Fibroblast of skin of left biceps (primary cell): ENCODE results near the gene RAB38.
A peak's percentile ranks its signal among the peaks of the same experiment; 100 is the strongest.

Source experiments
- DNase-seq, 2 experiments: peaks; one replicate each; pipeline ENCODE4 v3.0.0-alpha.2; 2013; ENCODE audit warnings: low read depth in 2 of 2

RAB38 gene

DNA sequence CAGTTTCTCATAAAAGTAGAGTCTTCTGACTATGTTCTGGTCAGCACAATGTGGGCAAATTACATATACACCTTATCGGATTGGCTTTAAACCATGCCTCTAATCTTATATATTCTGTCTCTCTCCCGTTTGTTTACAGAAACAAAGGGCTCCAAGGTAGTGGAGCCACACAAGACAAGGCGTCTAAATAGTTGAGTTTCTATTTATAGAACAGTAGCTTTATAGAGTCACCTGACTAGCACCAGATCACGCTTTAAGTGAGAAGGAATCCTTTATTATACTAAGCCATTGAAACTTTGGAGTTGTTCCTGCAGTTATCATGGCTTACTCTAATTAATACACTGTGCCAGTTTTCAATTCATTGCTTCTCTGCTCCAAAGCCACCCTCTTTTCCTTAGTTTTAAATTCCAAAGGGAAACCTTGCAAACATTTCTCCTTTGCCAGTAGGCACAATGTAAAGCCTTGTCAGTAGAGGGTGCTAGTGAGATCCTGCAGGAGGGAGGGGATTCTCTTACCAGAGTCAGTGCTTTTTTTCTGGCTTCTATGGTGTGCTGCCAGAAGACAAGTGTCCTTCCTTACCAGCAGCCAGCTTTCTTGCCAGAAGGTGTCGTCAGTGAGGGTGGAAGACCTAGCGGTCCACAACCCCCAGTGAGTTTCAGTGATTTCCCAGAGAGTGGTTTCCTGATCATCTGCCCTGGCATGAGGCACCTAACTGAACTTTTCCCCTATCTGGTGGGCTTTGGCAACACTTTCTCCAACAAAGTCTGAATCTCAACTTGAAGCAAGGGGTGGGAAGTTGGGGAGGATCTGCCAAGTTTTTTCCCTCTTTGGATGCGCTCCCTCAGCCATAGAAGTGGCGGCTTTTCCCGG lies 71.7 kb downstream of the RAB38 start:
- DNase-seq = peak in 1 of 2 experiments; percentile 1

DNA sequence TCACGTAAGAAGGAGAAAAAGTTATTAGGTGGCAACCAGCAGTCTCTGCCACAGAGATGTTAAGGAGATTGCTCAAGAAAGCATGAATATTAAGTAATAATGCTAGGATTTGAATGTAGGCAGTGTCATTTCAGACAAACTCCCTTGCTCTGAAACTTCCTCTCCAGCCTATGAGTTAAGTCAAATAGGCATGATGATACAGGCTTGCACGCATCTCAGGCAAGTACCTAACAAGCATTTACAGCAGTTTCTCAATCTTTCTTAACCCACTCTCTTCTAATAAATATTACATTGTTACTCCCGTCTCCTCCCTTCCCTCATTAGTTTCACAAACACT lies 72.7 kb downstream of the RAB38 start:
- no peak for DNase-seq

DNA sequence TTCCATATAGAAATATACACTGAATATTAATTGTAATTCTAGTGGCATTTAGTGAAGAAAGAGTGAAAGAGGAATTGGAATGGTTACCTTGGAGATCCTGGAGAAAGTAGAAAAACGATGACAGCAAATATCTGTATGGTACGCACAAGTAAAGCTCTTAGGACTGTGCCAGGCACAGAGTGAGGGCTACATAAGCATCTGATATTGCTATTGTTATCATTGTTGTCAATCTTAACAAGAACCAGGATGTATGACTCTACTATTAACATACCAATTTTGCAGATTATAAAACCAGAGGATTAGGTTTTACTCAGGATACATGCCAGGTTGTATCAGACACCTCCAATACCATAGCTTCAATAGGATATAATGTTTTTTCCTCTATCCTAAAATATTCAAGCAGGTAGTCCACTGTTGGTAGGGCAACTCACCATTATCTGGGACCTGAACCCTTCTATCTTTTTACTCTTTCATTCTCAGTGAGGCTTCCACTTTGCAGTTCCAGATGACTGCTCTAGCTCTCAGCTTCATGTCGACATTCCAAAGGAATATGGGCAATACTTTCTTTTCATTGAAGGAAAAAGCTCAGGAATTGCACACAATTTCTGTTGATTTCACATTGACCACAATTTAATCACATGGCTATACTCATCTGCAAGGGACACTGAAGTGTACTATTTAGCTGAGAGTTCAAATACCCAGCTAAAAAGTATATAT lies 73.2 kb downstream of the RAB38 start:
- DNase-seq = no peak

DNA sequence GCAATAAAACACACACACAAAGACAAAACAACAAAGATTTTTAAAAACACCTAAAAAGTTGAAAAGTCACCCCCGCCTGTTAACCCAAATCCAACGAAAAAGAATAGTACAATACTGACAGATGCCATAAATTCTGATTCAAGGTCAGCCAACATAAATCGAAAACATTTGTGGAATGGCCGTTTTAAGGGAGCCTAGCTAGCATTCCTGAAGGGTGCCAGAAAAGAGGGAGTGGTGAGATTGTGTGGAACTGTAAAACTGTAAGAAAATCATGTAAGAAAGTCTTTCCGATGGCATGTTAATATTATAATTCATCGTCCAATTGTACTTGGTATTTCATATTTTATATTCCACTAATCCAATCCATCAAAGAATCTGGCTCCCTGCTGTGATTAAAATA lies 75.1 kb downstream of the RAB38 start:
- peak in 1 of 2 experiments; percentile 4 for DNase-seq

DNA sequence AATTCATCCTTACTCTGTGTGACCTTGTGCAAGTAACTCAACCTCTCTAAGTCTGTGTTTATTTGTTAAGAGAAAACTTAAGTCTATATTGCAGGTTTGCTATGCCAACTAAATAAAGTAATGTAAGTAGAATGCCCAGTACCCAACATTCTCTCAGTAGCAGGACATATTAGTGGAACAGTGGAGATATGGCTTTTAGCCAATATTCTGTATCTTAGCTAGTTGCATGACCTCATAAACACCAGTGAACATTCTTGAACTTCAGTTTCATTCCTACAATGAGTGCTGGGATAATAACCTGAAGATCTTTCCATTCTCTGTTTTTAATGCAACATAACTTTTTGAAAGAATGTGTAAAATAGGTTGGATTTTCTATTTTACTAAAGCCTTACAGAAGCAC lies 77.0 kb downstream of the RAB38 start:
- no peak for DNase-seq

DNA sequence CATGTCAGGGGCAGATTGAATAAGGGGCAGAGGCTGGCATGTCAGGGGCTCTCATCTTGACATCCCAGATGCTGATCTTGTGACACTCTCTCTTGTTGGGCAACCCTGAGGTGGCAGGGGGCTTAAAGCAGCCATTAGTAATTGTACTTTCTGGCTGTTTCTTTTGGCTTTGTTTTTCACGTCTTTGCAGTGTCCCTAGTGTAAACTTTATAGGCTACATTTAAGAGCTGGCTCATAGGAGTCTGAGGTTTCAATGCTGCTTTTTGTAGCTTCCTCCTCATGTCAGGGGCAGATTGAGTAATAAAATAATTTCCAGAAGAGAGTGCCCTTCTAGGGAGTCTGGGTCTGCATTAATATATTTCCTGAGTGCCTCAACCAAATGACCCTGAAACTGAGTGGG lies 86.1 kb downstream of the RAB38 start:
- no peak for DNase-seq

DNA sequence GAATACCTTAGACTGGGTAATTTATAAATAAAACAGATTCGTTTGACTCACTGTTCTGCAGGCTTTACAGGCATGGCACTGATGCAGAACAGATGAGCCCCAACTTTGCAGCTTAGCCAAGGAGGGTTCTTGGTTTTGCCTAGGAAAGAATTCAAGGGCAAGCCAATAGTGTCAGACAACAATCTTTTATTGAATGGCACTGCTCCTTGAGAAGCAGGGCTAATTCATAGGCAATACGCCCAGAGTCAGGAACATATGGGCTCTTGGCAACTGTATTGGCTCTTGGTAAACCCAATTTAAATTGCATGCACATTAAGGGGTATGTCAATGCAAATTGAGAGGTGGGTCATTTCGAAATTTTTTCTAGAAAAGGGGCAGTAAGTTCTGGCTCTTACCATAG lies 87.9 kb downstream of the RAB38 start:
- no peak for DNase-seq

DNA sequence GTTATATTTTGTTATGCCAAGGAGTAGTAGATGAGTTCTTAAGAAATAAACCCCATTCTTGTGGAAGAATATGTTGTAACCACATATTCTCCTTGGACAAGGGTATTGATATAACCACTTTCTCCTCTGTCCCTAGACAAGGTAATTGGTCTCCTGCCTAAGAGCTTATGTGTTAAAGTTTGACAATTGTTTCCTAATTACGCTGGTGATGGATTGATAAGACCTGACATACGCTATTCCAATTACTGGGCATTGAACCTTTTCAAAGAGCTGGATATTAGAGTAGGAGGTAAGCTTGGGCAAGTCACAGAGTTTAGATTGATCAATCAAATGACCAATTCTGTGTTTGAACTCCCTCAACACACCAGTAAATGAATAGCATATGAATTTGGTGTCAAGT lies 88.9 kb downstream of the RAB38 start:
- DNase-seq = no peak

DNA sequence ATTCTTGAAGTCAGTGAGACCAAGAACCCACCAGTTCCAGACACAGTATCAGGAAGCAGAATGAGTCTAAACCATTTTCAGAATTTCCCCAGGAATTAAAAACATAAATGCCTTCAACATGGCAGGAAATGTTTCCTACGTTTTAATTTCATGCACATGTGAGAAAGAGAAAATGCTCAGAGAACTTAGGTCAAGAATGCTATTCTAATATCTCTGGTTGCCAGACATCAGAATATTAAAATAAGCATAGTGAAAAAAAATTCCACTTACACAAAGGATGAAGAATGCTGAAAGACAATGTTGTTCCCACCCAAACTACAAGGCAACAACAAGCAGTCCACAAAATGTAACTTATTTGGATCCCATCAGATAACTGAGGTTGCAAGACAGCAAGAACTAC lies 104.8 kb downstream of the RAB38 start:
- DNase-seq = no peak

DNA sequence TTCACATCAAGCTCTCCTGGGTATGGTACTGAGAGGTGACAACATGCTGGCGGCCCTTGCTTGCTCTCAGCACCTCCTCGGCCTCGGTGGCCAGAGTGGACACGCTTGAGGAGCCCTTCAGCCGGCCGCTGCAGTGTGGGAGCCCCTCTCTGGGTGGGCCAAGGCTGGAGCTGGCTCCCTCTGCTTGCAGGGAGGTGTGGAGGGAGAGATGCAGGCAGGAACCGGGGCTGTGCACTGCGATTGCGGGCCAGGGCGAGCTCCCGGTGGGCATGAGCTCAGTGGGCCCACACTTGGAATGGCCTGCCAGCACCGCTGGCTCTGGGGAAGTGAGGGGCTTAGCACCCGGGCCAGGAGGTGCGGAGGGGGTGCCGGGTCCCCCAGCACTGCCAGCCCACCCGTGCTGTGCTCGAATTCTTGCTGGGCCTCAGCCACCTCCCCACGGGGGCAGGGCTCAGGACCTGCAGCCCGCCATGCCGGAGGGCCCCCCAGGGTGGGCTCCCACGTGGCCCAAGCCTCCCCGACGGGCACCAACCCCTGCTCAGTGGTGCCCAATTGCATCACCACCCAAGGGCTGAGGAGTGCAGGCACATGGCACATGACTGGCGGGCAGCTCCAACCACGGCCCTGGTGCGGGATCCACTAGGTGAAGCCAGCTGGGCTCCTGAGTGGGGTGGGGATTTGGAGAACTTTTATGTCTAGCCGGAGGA lies 106.2 kb downstream of the RAB38 start:
- DNase-seq = no peak

DNA sequence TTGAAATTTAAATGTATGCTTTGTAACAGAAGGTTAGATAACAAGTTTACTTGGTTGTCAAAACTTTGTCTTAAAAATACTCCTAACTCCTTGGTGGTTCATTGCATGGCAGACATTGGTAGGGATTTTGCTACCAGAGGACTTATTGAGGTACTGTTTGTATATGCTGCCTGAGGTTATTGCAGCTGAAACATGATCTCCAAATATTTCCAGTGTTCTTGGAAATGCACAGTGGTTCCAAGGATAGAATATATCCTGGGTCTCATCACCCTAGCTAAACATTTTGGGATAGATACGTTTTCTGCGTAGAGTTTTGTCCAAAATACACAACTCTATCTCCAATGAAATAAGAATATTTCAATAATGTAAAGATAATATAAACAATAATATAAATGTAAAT lies 109.2 kb downstream of the RAB38 start:
- no peak for DNase-seq

DNA sequence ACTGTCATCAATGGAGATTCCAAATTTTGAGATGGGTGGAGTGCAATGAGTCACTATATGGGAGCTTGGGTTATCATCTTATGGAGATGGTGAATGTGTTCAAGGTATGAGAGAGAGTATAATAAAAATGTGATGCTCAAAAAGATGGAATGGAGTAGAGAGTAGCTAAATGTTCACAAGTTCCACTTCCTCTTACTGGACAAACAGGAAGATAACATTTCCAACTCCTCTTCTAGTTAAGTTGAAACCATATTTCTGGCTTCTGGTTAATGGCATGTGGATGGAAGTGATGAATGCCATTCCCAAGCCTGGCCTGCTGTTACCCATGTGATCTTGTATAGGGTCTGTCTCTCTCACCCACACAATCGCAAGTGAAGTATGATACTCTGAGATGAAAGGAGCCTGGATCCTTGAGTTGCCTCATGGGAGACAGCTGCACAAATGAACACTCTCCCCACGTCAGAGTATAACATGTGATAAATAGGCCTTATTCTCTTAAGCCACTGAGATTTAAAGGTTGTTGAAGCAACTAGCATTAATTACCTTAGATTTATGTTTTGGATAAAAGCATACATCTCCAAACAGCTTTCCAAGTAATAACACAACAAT lies 111.0 kb downstream of the RAB38 start:
- DNase-seq = no peak
